Upper lobe of right lung (tissue), 1 donor: ENCODE measurements around the gene RAMP1. TPM values are rescaled to one million over a fixed set of nuclear protein-coding genes. Genes with fewer than 3 reads are reported as not detected.

Source experiments
- ATAC-seq: fragments of 200-7000 bp; cut with Tn5 transposase; one replicate; pipeline ENCODE4 v1.9.1; 2020; ENCODE audit warnings: mild to moderate bottlenecking, moderate library complexity
- DNase-seq: peaks from one replicate; pipeline ENCODE4 v3.0.0-alpha.2; 2020
- H3K27ac ChIP-seq: fragments of 200-600 bp; one replicate; pipeline ENCODE4 v1.8.0; 2022
- H3K27me3 ChIP-seq: fragments of 200-600 bp; one replicate; pipeline ENCODE4 v1.8.0; 2022; ENCODE audit warnings: mild to moderate bottlenecking
- H3K36me3 ChIP-seq: fragments of 200-600 bp; one replicate; pipeline ENCODE4 v1.8.0; 2022
- H3K4me1 ChIP-seq: fragments of 200-600 bp; one replicate; pipeline ENCODE4 v1.8.0; 2022
- H3K4me3 ChIP-seq: fragments of 200-600 bp; one replicate; pipeline ENCODE4 v1.8.0; 2022; ENCODE audit warnings: mild to moderate bottlenecking
- H3K9me3 ChIP-seq: fragments of 200-600 bp; one replicate; pipeline ENCODE4 v1.8.0; 2022
- intact Hi-C: fragments of 100-400 bp; cut with DNase I; formaldehyde crosslinking; loops from one replicate; pipeline ENCODE4 v1.11.0; 2022
- total RNA-seq: library from RNA; stranded (reverse); fragmentation: NEBNext Ultra II Directional; extraction: Animal tissue kit (Norgen Biotek cat#: 25700); gene quantifications from one replicate; pipeline ENCODE4 v1.2.1, GENCODE V29; 2021
- TF ChIP-seq, protein P1 (sequence below): fragments of 200-600 bp; IDR thresholded peaks from one replicate; pipeline ENCODE4 v1.8.0; 2022; ENCODE audit warnings: antibody characterized with exemption
- donor health status: DM: no; HTN: yes; CAD: no; lungs with severe emphysema.

Gene RAMP1
- total RNA-seq, 1 donor from 2014 or later = 11.1 TPM

DNA sequence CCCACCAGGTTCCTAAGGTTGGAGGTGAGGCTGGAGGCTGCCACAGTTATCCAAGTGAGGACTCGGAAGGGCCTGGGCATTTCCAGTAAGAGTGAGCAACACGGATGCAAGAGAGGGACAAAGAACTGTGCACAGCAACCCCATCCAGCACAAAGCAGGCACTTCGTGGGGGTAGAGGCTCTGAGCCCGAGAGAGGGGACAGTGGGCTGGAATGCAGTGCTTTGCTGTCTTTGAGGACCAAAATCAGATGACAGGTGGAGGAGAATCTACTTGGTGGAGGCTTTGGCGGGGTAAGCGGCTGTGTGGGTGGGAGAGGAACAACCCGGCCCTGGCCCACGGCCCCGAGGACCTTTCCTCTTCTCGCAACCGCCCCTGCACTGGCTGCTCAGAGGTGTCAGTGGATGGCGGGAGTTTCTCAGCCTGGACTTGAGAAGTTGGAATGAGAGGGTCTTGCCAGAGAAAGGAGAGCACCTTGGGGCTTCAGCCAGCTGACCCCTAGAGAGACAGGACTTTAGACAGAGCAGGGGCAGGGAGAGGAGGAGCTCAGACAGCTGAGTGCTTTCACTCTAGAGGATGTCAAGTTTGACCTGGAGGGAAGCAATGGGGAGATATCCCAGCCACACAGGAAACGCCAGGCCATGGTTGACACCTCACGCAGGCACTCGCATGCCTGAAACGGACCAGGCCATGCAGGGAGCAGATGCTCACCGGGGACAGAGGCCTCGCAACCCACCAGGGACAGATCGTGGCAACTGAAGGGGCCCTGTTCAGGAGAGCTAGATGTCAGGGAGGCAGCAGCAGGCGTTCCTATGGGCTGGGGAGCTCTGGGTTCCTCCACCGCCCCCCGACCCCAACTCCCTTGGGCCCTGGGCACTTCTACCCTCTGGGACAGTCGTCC, 11.6 kb downstream of the RAMP1 start:
- H3K36me3 ChIP-seq = no peaks in the 10 kb centered on the region
- intact Hi-C loops = no loop called here
- ATAC-seq = no peak
- DNase-seq = peak; percentile 51
- no peak overlapping the region for H3K27ac ChIP-seq
- H3K27me3 ChIP-seq = no peaks in the 10 kb centered on the region
- H3K4me3 ChIP-seq = no peak overlapping the region
- TF ChIP-seq, protein P1, sequence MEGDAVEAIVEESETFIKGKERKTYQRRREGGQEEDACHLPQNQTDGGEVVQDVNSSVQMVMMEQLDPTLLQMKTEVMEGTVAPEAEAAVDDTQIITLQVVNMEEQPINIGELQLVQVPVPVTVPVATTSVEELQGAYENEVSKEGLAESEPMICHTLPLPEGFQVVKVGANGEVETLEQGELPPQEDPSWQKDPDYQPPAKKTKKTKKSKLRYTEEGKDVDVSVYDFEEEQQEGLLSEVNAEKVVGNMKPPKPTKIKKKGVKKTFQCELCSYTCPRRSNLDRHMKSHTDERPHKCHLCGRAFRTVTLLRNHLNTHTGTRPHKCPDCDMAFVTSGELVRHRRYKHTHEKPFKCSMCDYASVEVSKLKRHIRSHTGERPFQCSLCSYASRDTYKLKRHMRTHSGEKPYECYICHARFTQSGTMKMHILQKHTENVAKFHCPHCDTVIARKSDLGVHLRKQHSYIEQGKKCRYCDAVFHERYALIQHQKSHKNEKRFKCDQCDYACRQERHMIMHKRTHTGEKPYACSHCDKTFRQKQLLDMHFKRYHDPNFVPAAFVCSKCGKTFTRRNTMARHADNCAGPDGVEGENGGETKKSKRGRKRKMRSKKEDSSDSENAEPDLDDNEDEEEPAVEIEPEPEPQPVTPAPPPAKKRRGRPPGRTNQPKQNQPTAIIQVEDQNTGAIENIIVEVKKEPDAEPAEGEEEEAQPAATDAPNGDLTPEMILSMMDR = no peak
- no peaks in the 10 kb centered on the region for H3K4me1 ChIP-seq
- no peaks in the 10 kb centered on the region for H3K9me3 ChIP-seq

DNA sequence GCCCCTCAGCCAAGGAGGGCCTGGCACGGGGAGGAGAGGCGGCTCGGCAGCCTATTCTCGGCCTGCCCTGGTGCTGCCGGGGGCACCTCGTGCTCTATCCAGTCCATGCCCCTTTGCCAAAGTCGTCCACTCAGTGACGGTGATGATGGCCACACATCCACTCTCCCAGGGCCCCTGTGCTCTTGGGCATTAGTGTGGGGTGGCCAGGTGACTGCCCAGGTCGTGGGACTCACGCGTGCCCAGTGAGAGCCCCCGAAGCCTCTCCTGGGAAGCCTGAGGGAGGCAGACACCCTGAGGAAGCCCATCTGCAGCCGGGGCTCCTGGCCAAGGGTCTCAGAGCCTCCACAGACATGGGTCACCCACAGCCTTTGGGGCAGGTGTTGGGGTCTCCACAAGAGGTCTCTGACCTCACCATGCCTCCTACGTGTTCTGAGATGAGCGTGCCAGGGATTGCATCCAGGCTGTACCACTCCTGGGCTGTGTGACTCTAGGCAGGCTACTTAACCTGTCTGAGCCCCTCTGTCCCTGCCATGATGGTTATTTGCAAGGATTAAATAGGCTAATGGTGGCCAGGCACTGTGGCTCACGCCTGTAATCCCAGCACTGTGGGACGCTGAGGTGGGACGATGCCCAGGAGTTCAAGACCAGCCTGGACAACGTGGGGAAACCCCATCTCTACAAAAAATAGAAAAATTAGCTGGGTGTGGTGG, 12.9 kb downstream of the RAMP1 start:
- ATAC-seq (no peak), DNase-seq (peak; percentile 51)
- no peaks in the 10 kb centered on the region for H3K27me3 ChIP-seq
- intact Hi-C loops = no loop called here
- TF ChIP-seq, protein P1 = no peak
- no peak overlapping the region for H3K4me3 ChIP-seq
- no peak overlapping the region for H3K27ac ChIP-seq
- no peaks in the 10 kb centered on the region for H3K36me3 ChIP-seq
- no peaks in the 10 kb centered on the region for H3K9me3 ChIP-seq
- no peaks in the 10 kb centered on the region for H3K4me1 ChIP-seq

DNA sequence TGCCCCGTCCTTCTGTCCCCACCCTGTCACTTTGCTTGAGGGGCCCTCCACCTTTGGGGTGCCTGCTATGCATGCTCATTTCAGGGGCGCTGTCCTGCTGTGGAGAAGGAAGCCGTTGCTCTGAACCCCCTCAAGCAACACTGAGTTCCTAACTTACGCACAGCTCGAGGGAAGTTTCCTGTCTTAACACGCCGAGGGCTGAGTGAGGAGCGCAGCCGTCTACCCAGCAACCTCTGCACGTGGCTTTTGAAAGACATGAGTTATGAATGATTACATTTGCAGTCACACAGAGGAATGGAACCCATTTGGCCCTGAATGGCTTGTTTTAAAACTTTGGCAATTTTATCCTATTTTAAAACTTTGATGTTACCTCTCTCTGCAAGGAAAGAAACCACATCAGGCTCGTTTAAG, 14.0 kb downstream of the RAMP1 start:
- Histone ChIP-seq H3K27ac (no peak overlapping the region), H3K4me1 (no peaks in the 10 kb centered on the region)
- no peak for ATAC-seq

DNA sequence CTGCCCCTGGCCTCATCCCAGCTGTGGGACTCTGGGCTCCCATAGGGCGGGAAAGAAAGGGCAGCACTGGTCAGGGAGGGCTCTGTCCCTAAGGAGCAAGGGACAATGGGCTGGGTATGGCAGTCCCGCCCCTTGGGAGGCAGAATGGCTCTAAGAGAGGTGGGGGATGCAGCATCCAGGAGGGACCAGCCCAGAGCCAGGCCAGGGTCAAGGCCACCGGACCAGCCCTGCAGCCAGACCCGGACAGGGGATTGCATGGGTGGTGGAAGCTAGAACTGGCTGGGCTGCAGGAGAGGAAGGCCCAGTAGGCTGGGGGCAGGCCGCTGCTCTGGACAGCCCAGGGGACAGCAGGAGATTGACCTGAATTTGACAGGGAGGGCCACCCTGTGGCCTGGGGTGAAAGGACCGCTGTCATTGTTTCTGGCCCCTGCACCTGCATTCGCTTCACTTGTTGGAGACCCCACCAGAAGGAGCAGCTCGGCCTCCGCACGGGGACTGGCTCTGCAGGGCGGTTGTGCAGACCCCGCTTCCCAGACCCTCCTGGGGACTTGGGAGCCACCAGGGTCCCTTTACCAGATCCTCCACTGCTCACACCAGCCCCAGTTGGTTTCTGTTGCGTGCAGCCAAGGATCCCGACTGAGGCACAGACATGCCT, 14.6 kb downstream of the RAMP1 start:
- Histone ChIP-seq H3K4me3 (no peak overlapping the region), H3K27me3 (no peaks in the 10 kb centered on the region), H3K27ac (no peak overlapping the region), H3K4me1 (no peaks in the 10 kb centered on the region), H3K36me3 (no peaks in the 10 kb centered on the region), H3K9me3 (no peaks in the 10 kb centered on the region)
- TF ChIP-seq, protein P1 = no peak
- ATAC-seq = no peak
- DNase-seq = peak; percentile 59
- intact Hi-C loops = no loop called here

More for the DNA sequence above, 14.0 kb downstream of the RAMP1 start:
- H3K36me3 ChIP-seq = no peaks in the 10 kb centered on the region
- no peak overlapping the region for H3K4me3 ChIP-seq
- no peaks in the 10 kb centered on the region for H3K9me3 ChIP-seq
- H3K27me3 ChIP-seq = no peaks in the 10 kb centered on the region
- DNase-seq = peak; percentile 40
- TF ChIP-seq, protein P1 = no peak
- intact Hi-C loops = no loop called here

DNA sequence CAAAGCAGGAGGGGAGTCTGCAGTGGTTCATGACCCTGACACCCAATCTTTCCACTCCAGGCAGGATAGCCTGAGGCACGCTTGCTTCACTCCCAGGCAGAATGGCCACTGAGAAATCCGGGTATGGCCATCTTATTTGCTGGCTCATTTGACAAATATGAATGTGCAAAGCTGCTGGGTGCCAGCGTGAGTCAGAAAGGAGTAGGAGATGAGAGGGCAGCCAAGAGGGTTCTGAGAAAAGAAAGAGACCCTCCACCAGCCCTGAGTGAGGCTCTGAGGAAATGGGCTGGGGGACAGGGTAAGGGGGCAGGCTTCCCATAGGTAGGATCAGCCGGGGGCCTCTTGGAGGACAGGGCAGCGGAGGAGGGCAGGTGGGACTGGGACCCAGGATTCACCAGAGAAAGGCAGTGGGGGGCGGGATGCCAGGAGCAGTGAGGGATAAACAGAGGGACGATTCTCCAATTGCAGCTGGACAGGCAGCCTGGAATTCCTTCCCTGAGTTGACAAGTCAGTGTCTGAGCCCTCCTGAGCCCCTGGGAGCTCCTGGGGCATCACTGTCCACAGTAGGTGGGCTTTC, 15.2 kb downstream of the RAMP1 start:
- H3K4me3 ChIP-seq = no peak overlapping the region
- H3K4me1 ChIP-seq = no peaks in the 10 kb centered on the region

More for the DNA sequence above, 15.2 kb downstream of the RAMP1 start:
- ATAC-seq (no peak), DNase-seq (peak; percentile 42)
- Histone ChIP-seq H3K27me3 (no peaks in the 10 kb centered on the region), H3K27ac (no peak overlapping the region), H3K36me3 (no peaks in the 10 kb centered on the region), H3K9me3 (no peaks in the 10 kb centered on the region)
- intact Hi-C loops = no loop called here
- TF ChIP-seq, protein P1 = no peak
